H1 (cell line): ENCODE measurements around the gene PRKRIP1. TPM values are rescaled to one million over a fixed set of nuclear protein-coding genes. Genes with fewer than 3 reads are reported as not detected.

Source experiments
- CTCF ChIA-PET: fragments of 300-600 bp; sonication (Branson Sonifier 250); formaldehyde crosslinking; loops from one replicate; lab custom pipeline; 2021; ENCODE audit not compliant: partially characterized antibody; lab: Charles Lee
- POLR2A ChIA-PET: fragments of 300-600 bp; sonication (Branson Sonifier 250); formaldehyde crosslinking; loops from one replicate; lab custom pipeline; 2021; ENCODE audit warnings: inconsistent platforms; ENCODE audit not compliant: partially characterized antibody; lab: Charles Lee
- DNase-seq, 2 experiments: peaks; one replicate each; pipeline versions ENCODE4 v3.0.0 to v3.0.0-alpha.2; 2010 to 2022; ENCODE audit warnings: low spot score in 2 of 2, low read depth in 1 of 2, mixed read lengths in 1 of 2
- FAIRE-seq: peaks from 2 replicates; lab custom pipeline; 2011; peaks lifted over from hg19 to GRCh38; lab: Jason Lieb, UNC
- H2AFZ ChIP-seq: 2 replicates; pipeline ENCODE4 v1.8.1; 2012; ENCODE audit warnings: low read length, inconsistent platforms
- H2AK5ac ChIP-seq: 2 replicates; pipeline ENCODE4 v1.6.1; 2013; ENCODE audit warnings: low read depth, low read length
- H2BK120ac ChIP-seq: replicated peaks from 2 replicates; pipeline ENCODE3; 2013; ENCODE audit warnings: low read depth, low read length, inconsistent platforms
- H2BK12ac ChIP-seq: 2 replicates; pipeline ENCODE4 v1.6.1; 2013; ENCODE audit warnings: low read depth, low read length
- H2BK15ac ChIP-seq: 2 replicates; pipeline ENCODE4 v1.6.1; 2013; ENCODE audit warnings: low read length
- H2BK20ac ChIP-seq: 2 replicates; pipeline ENCODE4 v1.6.1; 2013; ENCODE audit warnings: low read length
- H2BK5ac ChIP-seq: 2 replicates; pipeline ENCODE4 v1.6.1; 2013; ENCODE audit warnings: low read depth, low read length
- H3K14ac ChIP-seq: 2 replicates; pipeline ENCODE4 v1.6.1; 2013; ENCODE audit warnings: inconsistent platforms; ENCODE audit not compliant: insufficient read length
- H3K18ac ChIP-seq: 2 replicates; pipeline ENCODE4 v1.6.1; 2013; ENCODE audit warnings: low read length; ENCODE audit errors: extremely low read depth
- H3K23ac ChIP-seq: 2 replicates; pipeline ENCODE4 v1.6.1; 2013; ENCODE audit warnings: inconsistent platforms; ENCODE audit not compliant: insufficient read length
- H3K23me2 ChIP-seq: 2 replicates; pipeline ENCODE4 v1.6.1; 2013; ENCODE audit warnings: low read depth, low read length
- H3K27ac ChIP-seq: 2 replicates; pipeline ENCODE4 v1.6.1; 2011; ENCODE audit warnings: low read depth, low read length, inconsistent platforms
- H3K27me3 ChIP-seq, 4 experiments: replicated peaks in 1 of 4; 1 replicate in 1 of 4; 2 replicates in 3 of 4; pipeline versions ENCODE4 v1.6.1 to v1.8.1; 2011 to 2013; ENCODE audit warnings: low read length in 3 of 4, mild to moderate bottlenecking in 3 of 4, inconsistent platforms in 2 of 4, mixed read lengths in 2 of 4, moderate library complexity in 1 of 4; ENCODE audit not compliant: control insufficient read depth in 3 of 4, insufficient read depth in 3 of 4; ENCODE audit errors: extremely low read depth in 1 of 4
- H3K36me3 ChIP-seq, 4 experiments: 2 replicates each; pipeline versions ENCODE4 v1.6.1 to v1.8.1; 2011 to 2013; ENCODE audit warnings: mild to moderate bottlenecking in 4 of 4, low read length in 3 of 4, moderate library complexity in 2 of 4, control low read depth in 1 of 4, inconsistent platforms in 1 of 4; ENCODE audit not compliant: insufficient read depth in 4 of 4, control insufficient read depth in 2 of 4
- H3K4ac ChIP-seq: replicated peaks from 2 replicates; pipeline ENCODE3; 2013; ENCODE audit warnings: low read length, low read depth, mixed read lengths, inconsistent platforms; ENCODE audit not compliant: insufficient read length
- H3K4me1 ChIP-seq, 4 experiments: replicated peaks in 1 of 4; 1 replicate in 1 of 4; 2 replicates in 3 of 4; pipeline versions ENCODE4 v1.6.1 to v1.8.1; 2011 to 2013; ENCODE audit warnings: low read length in 3 of 4, inconsistent platforms in 2 of 4, mixed read lengths in 1 of 4; ENCODE audit not compliant: insufficient read depth in 4 of 4, control insufficient read depth in 3 of 4
- H3K4me2 ChIP-seq, 2 experiments: 2 replicates each; pipeline versions ENCODE4 v1.6.1 to v1.8.1; 2011 to 2013; ENCODE audit warnings: low read depth in 2 of 2, low read length in 2 of 2, control low read depth in 1 of 2, inconsistent platforms in 1 of 2, mild to moderate bottlenecking in 1 of 2; ENCODE audit not compliant: insufficient read depth in 1 of 2
- H3K4me3 ChIP-seq, 4 experiments: fragments of 200-600, 300-600 bp in 1 of 4; sonication (generic), shearing (Covaris generic), sonication (Bioruptor Twin) in 1 of 4; 2 replicates each; pipeline versions ENCODE4 v1.5.1 to v1.8.1; 2011 to 2016; ENCODE audit warnings: low read length in 4 of 4, low read depth in 3 of 4, control low read depth in 2 of 4, inconsistent platforms in 2 of 4, mild to moderate bottlenecking in 2 of 4, mixed read lengths in 1 of 4, moderate library complexity in 1 of 4; ENCODE audit not compliant: insufficient read depth in 2 of 4; ENCODE audit errors: extremely low read depth in 1 of 4
- H3K56ac ChIP-seq: replicated peaks from 2 replicates; pipeline ENCODE3; 2013; ENCODE audit warnings: low read depth, mild to moderate bottlenecking, mixed read lengths, low read length, inconsistent platforms; ENCODE audit not compliant: insufficient read length
- H3K79me1 ChIP-seq: 2 replicates; pipeline ENCODE4 v1.6.1; 2013; ENCODE audit warnings: low read depth, low read length, control low read depth
- H3K79me2 ChIP-seq, 2 experiments: 2 replicates each; pipeline versions ENCODE4 v1.6.1 to v1.8.1; 2012 to 2013; ENCODE audit warnings: low read length in 2 of 2, mild to moderate bottlenecking in 2 of 2, inconsistent platforms in 1 of 2; ENCODE audit not compliant: insufficient read depth in 2 of 2, control insufficient read depth in 1 of 2
- H3K9ac ChIP-seq, 4 experiments: replicated peaks in 1 of 4; 1 replicate in 1 of 4; 2 replicates in 3 of 4; pipeline versions ENCODE4 v1.6.1 to v1.8.1; 2011 to 2013; ENCODE audit warnings: low read depth in 3 of 4, low read length in 3 of 4, control low read depth in 2 of 4, mild to moderate bottlenecking in 2 of 4, moderate library complexity in 2 of 4, inconsistent platforms in 1 of 4; ENCODE audit errors: extremely low read depth in 1 of 4
- H3K9me3 ChIP-seq, 2 experiments: 2 replicates each; pipeline versions ENCODE4 v1.6.1 to v1.8.1; 2012 to 2013; ENCODE audit warnings: mild to moderate bottlenecking in 2 of 2, moderate library complexity in 2 of 2, control low read depth in 1 of 2, inconsistent platforms in 1 of 2, low read depth in 1 of 2, low read length in 1 of 2, mixed read lengths in 1 of 2; ENCODE audit not compliant: insufficient read depth in 2 of 2
- H4K20me1 ChIP-seq, 2 experiments: replicated peaks in 1 of 2; 2 replicates each; pipeline versions ENCODE3 to v1.8.1; 2011 to 2013; ENCODE audit warnings: inconsistent platforms in 2 of 2, low read length in 2 of 2, mild to moderate bottlenecking in 1 of 2; ENCODE audit not compliant: insufficient read depth in 2 of 2, control insufficient read depth in 1 of 2
- H4K5ac ChIP-seq: 2 replicates; pipeline ENCODE4 v1.6.1; 2013; ENCODE audit warnings: low read length, low read depth, mixed read lengths, inconsistent platforms; ENCODE audit not compliant: insufficient read length
- H4K8ac ChIP-seq: 2 replicates; pipeline ENCODE4 v1.8.0; 2013; ENCODE audit warnings: mild to moderate bottlenecking, moderate library complexity, low read length, inconsistent platforms; ENCODE audit not compliant: insufficient read depth; ENCODE audit errors: extremely low read depth
- H4K91ac ChIP-seq: replicated peaks from 2 replicates; pipeline ENCODE3; 2013; ENCODE audit warnings: low read length, mixed read lengths, inconsistent platforms; ENCODE audit not compliant: insufficient read length
- RBBP5 ChIP-seq: IDR thresholded peaks from 2 replicates; pipeline ENCODE4 v1.7.1; 2012; ENCODE audit warnings: low read depth, mild to moderate bottlenecking, inconsistent platforms, low read length, moderate library complexity, borderline replicate concordance
- SP4 ChIP-seq: IDR thresholded peaks from 2 replicates; pipeline ENCODE4 v1.6.1; 2012; ENCODE audit warnings: low read length, inconsistent platforms
- USF2 ChIP-seq: IDR thresholded peaks from 2 replicates; pipeline ENCODE4 v1.6.1; 2011; ENCODE audit warnings: low read length, improper control_type of control experiment
- WGBS, 2 experiments: shearing (Covaris generic) in 1 of 2; methylation state at CpG; one replicate each; pipeline versions ENCODE4 v1.1.6 to v1.1.7; 2013 to 2015; ENCODE audit warnings: low lambda C conversion rate in 2 of 2, mixed read lengths in 2 of 2, inconsistent platforms in 1 of 2, low coverage in 1 of 2, missing lambda C conversion rate in 1 of 2; ENCODE audit not compliant: insufficient replicate concordance in 2 of 2, insufficient coverage in 1 of 2, insufficient read length in 1 of 2; ENCODE audit errors: extremely low coverage in 1 of 2, missing lambda C conversion rate in 1 of 2; 5-methylcytosine and 5-hydroxymethylcytosine counted together
- polyA plus RNA-seq, 7 experiments: library from polyadenylated mRNA; depleted of rRNA in 3 of 7; stranded (reverse) in 5 of 7; unstranded in 2 of 7; fragments of >200 nt in 5 of 7; fragments of 200-250 nt in 2 of 7; gene quantifications; 1 replicate in 5 of 7; 2 replicates in 1 of 7; 4 replicates in 1 of 7; pipeline versions ENCODE4 v1.2.1 to v1.2.3, GENCODE V29; 2011 to 2013; ENCODE audit warnings: missing spikeins in 2 of 7, mixed read lengths in 2 of 7
- total RNA-seq: library from RNA; stranded (reverse); fragmentation: NEBNext Ultra II Directional; extraction: Animal tissue kit (Norgen Biotek cat#: 25700); gene quantifications from 2 replicates; pipeline ENCODE4 v1.2.1, GENCODE V29; 2021

PRKRIP1 gene
- total and polyA plus RNA-seq, 2 of the 8 experiments (the other 6 are each of a cell fraction or from before 2014, with no cell fraction given): 11.1 to 22.0 TPM

- no peak for TF ChIP-seq RBBP5
- TF ChIP-seq SP4: no peak
- TF ChIP-seq USF2: no peak
- TF ChIP-seq, all 59 proteins: peak for 0
- POLR2A ChIA-PET: interaction anchor here (1.4 to 2.9 kb wide), 2 partner anchors 9 to 27 kb away, joined by 3 to 16 read pairs; no protein-coding TSS in a partner anchor
- peak overlapping the region; percentile 68; the same call in 1 of the 2 replicates for H4K8ac ChIP-seq
- peaks cover 0 to 3% of the 10 kb centered on the region in 2 experiments for H4K20me1 ChIP-seq
- H3K27ac ChIP-seq: no peak overlapping the region
- CTCF ChIA-PET: interaction anchor here (0.9 to 1.7 kb wide), 2 partner anchors 12 to 31 kb away, joined by 3 to 4 read pairs; no protein-coding TSS in a partner anchor
- no peak overlapping the region for H3K9ac ChIP-seq
- H3K23ac ChIP-seq: no peak overlapping the region
- H2BK12ac ChIP-seq: no peak overlapping the region
- H3K4ac ChIP-seq: no peak overlapping the region
- no peaks in the 10 kb centered on the region for H3K79me2 ChIP-seq
- 97% methylated on average over 39 of the region's 41 CpGs; no CpG with 5 or more reads in 1 of the 2 experiments for WGBS, 2 experiments
- FAIRE-seq: no peak
- no peak overlapping the region for H2BK15ac ChIP-seq
- H3K36me3 ChIP-seq: peaks cover 2 to 17% (median 6%) of the 10 kb centered on the region in 4 experiments; a peak in 5 of 8 replicates
- H3K56ac ChIP-seq: no peak overlapping the region
- H2BK120ac ChIP-seq: no peak overlapping the region
- H2AFZ ChIP-seq: no peak overlapping the region
- no peak overlapping the region for H2AK5ac ChIP-seq
- no peaks in the 10 kb centered on the region for H3K79me1 ChIP-seq
- DNase-seq: no peak
- no peak overlapping the region for H3K18ac ChIP-seq
- H4K91ac ChIP-seq: no peak overlapping the region
- no peak overlapping the region for H3K4me2 ChIP-seq
- H2BK5ac ChIP-seq: no peak overlapping the region
- no peak overlapping the region for H4K5ac ChIP-seq
- H3K9me3 ChIP-seq: no peaks in the 10 kb centered on the region
- H3K4me3 ChIP-seq: no peak overlapping the region
- no peaks in the 10 kb centered on the region; the same call in 1 of the 2 replicates for H3K23me2 ChIP-seq
- H2BK20ac ChIP-seq: no peak overlapping the region
- no peak overlapping the region for H3K14ac ChIP-seq
- H3K4me1 ChIP-seq: peaks cover 0 to 7% (median 0%) of the 10 kb centered on the region in 4 experiments; a peak in 2 of 7 replicates
- H3K27me3 ChIP-seq: no peaks in the 10 kb centered on the region
Observed at GRCh38 chr7:102446387-102447156, 50.4 kb downstream of the PRKRIP1 start.
